Measurements from ENCODE around the gene MAN2B2.
A peak's percentile ranks its signal among the peaks of the same experiment; 100 is the strongest.

Gene MAN2B2

GRCh38 chr4:6574747-6575502, at the start of gene MAN2B2:
TSS of gene MAN2B2 (plus strand) at chr4:6575189. CDS start at chr4:6575211, 22 bp downstream.
- peak; percentile 43 for DNase-seq

DNA sequence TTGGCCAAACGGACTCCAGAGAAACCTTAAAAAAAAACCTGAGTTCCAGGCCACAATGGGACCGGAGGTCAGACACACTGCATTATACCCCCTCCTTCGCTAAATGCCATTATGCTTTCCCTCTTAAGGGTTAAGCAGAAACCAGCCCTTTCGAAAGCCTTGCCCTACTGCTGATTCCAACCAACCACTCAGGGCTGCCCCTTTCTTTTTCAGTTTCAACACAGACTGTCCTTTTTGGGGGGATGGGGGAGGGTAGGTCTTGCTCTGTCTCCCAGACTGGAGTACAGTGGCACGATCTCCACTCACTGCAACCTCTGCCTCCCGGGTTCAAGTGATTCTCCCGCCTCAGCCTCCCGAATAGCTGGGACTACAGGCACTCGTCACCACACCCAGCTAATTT, 49.5 kb upstream of the MAN2B2 start:
- no peak for DNase-seq

DNA sequence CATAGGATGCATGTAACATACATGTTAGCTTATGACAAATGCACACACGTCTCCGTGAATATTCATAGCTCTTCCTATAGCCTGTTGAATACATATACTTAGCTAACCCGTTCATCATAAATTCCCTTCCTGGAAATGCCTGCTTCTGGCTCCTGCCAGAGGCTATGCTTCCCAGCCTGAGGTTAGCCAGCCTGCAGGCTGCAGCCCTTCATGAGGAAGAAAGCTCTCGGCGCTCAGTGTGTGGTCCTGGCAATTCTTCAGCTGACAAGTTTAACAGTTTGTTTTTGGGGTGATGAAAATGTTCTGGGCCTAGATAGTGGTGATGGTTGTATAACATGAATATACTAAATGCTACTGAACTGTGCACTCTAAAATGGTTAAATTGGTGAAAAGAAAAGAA, 48.8 kb upstream of the MAN2B2 start:
- no peak for DNase-seq

- no peak for DNase-seq
Measured at GRCh38 chr4:6526671-6527091, 48.3 kb upstream of the MAN2B2 start.

DNA sequence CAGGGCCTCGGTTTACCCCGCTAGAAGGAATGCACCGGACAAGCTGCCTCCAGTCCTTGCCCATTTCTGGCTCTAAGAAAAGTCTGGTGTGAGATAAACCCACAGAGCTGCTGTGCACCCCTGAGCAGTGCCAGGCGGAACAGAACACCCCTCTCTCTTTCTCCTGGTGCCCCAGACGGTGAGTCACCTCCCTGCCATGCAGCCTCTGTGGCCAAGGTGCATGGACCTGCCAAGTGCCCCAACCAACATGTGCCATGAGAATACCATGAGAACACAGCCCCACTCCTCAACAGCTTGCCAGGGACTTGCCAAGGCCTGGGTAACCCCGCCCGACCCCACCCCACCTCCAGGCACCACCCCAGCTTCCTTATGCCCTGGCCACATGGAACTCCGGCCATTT, 47.7 kb upstream of the MAN2B2 start:
- no peak for DNase-seq

DNA sequence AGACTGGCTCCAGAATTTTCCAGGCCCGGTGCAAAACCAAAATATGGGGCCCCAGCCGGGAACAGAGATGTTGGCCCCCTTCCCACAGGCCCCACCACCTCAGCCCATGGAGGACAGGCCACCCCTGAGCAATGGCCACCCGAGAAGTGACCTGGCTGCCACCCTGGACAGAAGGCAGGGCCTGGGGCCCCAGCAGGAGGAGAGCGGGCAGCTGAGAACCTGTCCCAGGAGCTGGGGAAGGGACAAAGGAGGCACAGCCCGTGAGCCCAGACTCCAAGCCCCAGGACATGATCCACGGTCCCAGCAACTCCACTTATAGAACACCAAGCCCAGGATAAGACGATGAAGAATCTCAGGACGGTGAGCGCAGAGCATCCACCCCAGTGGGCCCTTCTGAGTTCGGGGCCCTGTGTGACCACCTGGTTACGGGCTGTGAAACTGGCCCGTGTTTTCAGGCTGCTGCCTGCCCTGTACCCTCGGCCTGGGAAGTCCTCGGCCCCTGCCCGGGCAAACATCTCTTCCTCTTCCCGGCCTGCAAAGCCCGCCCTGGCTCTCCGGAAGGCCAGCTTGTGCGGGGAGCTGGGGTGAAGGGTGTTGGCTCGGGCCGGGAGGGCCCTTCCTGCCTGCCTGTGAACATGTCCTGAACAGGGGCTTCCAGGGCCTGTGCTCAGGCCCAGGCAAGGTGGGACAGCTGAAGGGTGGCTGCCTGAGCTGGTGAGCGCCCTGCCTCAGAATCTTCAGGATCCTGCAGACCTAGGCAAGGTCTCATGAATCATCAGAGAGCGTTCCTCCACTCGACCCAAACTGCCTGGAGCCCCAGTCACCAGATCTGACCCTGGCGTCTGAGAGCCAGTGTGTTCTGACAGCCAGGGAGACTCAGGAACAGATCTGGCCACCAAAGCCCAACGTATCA, 47.0 kb upstream of the MAN2B2 start:
- DNase-seq = no peak

DNA sequence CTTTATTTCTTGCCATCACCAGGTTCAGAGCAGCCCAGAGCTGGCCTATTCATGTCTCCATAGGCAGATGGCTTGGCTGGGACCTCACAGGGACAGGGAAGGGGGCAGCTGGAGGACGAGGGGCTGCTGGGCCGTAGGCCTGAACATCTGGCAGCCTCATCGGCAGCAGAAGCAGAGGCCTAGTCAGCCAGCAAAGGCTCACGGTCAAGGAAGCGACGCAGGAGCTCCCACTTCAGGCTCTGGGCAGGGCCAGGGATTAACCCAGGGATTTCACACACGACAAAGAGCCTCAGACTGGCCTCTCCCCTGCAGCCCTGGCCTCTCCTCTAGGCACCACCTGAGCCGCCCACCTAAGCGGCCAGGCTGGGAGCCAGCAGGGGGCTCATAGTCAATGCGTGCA, 46.0 kb upstream of the MAN2B2 start:
- DNase-seq = no peak

GRCh38 chr4:6530301-6530700, 44.7 kb upstream of the MAN2B2 start:
- DNase-seq = no peak

- DNase-seq = no peak
Measured at GRCh38 chr4:6530964-6531363, 44.0 kb upstream of the MAN2B2 start.

GRCh38 chr4:6532102-6532501, 42.9 kb upstream of the MAN2B2 start:
- no peak for DNase-seq

- no peak for DNase-seq
Measured at GRCh38 chr4:6532658-6533057, 42.3 kb upstream of the MAN2B2 start.

DNA sequence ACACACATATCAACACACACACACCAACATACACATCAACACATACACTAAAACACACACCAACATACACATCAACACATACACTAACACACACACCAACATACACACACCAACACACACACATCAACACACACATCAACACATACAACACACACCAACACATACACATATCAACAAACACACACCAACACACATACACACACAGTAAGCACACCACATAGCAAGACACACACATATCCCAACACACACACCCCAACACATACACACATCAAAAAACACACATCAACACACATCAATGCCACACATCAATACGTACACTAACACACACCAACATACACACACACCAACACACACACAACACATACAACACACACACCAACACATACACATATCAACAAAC, 40.9 kb upstream of the MAN2B2 start:
- DNase-seq = no peak

DNA sequence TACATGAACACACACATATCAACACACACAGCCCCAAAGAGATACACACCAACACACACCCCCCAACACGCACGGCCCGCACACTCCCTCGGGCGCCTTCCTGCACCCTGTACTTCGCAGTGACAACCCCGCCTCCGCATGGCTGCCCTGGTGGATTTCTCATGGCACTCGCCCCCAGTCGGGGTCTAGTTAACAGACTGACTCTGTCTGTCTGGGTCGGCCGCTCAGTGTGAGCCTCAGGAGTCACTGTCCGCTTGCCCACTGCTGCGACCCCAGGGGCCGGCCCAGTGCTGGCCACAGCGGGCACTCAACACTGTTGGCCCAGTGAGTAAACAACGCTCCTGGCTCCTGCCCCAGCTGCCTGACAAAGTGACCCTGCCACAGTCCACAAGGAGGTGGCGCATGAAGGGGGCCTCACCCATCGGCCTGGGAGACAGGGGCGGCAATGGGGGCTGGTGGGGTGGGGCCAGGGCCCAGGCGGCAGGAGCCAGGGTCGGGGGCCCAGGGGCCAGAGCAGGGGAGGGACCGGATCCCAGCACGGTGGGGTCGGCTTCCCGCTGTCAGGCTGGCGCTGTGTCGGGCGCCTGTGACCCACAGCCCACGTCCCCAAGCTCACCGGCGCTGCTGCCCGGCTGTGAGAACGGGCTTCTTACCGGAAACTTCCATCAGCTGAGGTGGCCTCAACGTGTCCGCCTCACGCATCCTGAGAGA, 40.2 kb upstream of the MAN2B2 start:
- no peak for DNase-seq

- no peak for DNase-seq
Measured at GRCh38 chr4:6535329-6535692, 39.7 kb upstream of the MAN2B2 start.

- no peak for DNase-seq
Measured at GRCh38 chr4:6535706-6536105, 39.3 kb upstream of the MAN2B2 start.

DNA sequence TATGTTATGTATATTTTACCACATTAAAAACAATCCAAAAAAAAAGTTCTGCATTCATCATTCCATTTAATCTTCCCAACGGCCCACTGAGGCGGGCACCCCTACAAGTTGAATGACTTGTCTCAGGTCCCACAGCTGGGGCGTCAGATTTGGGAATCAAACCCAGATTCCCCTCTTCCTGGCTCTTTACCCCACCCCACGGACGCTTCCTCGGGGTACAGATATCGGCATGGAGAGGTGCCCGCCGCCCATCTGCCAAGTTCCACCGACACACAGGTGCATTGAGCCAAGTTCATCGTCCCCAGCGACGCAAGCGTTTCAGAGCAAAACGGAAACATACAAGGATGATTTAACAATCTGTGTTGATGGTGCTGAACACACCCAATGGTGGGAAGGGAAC, 36.9 kb upstream of the MAN2B2 start:
- no peak for DNase-seq

DNA sequence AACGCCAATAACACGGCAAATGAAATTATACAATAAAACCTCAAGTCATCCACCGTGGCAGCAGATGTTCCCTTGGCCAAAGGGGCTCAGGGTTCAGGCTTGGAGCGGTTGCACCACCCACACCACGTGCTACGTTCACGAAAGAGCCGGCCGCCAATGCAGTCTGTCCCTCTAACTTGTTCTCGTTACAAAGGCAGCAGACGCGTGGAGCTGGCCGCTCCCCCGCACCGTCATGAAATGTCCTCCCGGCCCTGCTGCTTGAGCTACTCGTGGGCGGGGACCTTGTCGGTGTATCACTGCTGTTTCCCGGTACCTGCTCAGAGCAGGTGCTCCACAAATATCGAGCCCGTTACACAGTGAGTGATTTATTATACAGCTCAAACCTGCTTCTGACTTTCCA, 36.4 kb upstream of the MAN2B2 start:
- no peak for DNase-seq

GRCh38 chr4:6539009-6539764, 35.8 kb upstream of the MAN2B2 start:
- no peak for DNase-seq

DNA sequence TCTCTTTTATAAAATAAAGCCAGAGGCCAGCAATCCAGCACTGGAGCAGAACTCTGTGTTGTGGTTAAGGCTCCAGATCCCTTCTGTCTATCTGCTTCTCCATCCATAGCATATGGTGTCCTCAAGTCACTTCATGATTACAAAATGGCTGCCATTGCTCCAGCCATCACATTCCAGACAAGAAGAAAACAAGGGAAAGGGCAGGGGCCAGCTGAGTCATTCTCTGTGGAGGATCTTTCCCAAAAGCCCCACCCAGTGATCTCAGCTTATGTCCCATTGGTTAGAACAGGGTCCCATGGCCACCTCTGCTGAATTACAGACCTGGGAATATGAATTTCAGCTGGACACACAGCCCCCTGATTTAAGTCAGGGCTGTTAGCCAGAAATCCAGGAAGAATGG, 34.1 kb upstream of the MAN2B2 start:
- DNase-seq = no peak

DNA sequence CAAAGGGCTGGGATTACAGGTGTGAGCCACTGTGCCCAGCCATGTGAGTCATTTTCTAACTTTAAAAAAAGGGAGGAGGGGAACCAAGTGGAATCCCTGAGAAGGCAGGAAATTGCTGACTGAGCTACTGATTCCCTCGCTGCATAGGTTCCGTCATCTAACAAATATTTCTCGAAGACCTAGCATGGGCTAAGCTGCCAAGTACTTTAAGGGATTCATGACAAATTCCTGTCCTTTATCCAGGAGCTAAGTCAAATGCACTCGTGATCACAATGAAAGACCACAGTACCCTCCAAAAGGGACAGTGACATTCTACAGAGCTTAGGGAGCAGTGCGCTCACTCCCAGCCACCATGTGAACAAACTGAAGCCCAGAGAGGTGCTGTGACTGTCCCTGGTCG, 33.2 kb upstream of the MAN2B2 start:
- DNase-seq = no peak

DNA sequence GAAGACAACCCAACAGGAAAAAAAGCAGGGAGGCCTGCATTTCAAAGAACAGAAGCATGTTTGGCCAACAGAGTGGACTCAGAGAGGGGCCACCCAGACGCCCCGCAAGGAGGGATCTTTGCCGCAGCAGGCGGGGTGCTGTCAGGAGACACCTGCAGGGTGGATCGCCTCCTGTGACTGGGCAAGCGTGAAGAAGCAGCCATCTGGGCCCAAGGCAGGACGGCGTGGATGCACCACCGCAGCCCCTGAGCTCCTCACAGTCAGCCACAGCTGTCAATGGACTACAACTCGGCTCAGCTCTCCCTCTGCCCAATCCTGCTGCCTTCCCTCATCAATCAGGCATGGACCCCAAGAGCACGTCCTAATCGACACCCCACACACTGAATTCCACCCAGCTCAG, 32.0 kb upstream of the MAN2B2 start:
- DNase-seq = no peak

- DNase-seq = no peak
Measured at GRCh38 chr4:6546091-6546490, 28.9 kb upstream of the MAN2B2 start.

All from NCI-H1694 treated with DMSO at 0.1 percent for 48 hours (cell line).